GM19397 (cell line): ENCODE results near the gene HSPBAP1.
"Not testable (repeated sequence)": the region's sequence is repeated elsewhere in the genome, so short reads cannot be mapped to it uniquely, and the experiment has no call there.

Experiments
- ATAC-seq: cut with Tn5 transposase; IDR thresholded peaks from one replicate; pipeline ENCODE4 v1.9.1; 2021; ENCODE audit warnings: mild to moderate bottlenecking, moderate library complexity; ENCODE audit not compliant: unreplicated experiment

Gene HSPBAP1

GRCh38 chr3:122743581-122744120, 50.0 kb downstream of the HSPBAP1 start:
- no peak for ATAC-seq

- no peak for ATAC-seq
These were observed 51.4 kb downstream of the HSPBAP1 start for GRCh38 chr3:122742234-122742633.

- ATAC-seq, result no peak
These were observed 54.5 kb downstream of the HSPBAP1 start for GRCh38 chr3:122739172-122739571.

GRCh38 chr3:122732682-122733525, 60.7 kb downstream of the HSPBAP1 start:
- ATAC-seq, result not testable (repeated sequence)

GRCh38 chr3:122730240-122730639, 63.4 kb downstream of the HSPBAP1 start:
- ATAC-seq, result no peak

- no peak for ATAC-seq
These were observed 64.7 kb downstream of the HSPBAP1 start for GRCh38 chr3:122728756-122729514.

GRCh38 chr3:122728186-122728585, 65.4 kb downstream of the HSPBAP1 start:
- ATAC-seq, result no peak

GRCh38 chr3:122727766-122728165, 65.9 kb downstream of the HSPBAP1 start:
- ATAC-seq, result no peak

GRCh38 chr3:122727294-122727693, 66.3 kb downstream of the HSPBAP1 start:
- no peak for ATAC-seq

GRCh38 chr3:122725106-122725505, 68.5 kb downstream of the HSPBAP1 start:
- no peak for ATAC-seq

GRCh38 chr3:122719273-122719921, 74.2 kb downstream of the HSPBAP1 start:
- ATAC-seq, result no peak

- ATAC-seq, result no peak
These were observed 77.0 kb downstream of the HSPBAP1 start for GRCh38 chr3:122716667-122717066.

- ATAC-seq, result no peak
These were observed 79.4 kb downstream of the HSPBAP1 start for GRCh38 chr3:122714273-122714672.

- not testable (repeated sequence) for ATAC-seq
These were observed 82.9 kb downstream of the HSPBAP1 start for GRCh38 chr3:122710616-122711251.

GRCh38 chr3:122705379-122705778, 88.3 kb downstream of the HSPBAP1 start:
- no peak for ATAC-seq

GRCh38 chr3:122700193-122700592, 93.4 kb downstream of the HSPBAP1 start:
- ATAC-seq, result no peak

- peak; percentile 72 for ATAC-seq
These were observed 95.5 kb downstream of the HSPBAP1 start for GRCh38 chr3:122697952-122698620.

- ATAC-seq, result no peak
These were observed 97.6 kb downstream of the HSPBAP1 start for GRCh38 chr3:122695927-122696561.

GRCh38 chr3:122694966-122695365, 98.7 kb downstream of the HSPBAP1 start:
- ATAC-seq, result peak; percentile 59

- ATAC-seq, result no peak
These were observed 101.0 kb downstream of the HSPBAP1 start for GRCh38 chr3:122692674-122693073.
